Stimulated activated memory B cell treated with anti-CD40 and anti-IgM and Interleukin-4, amounts not matched to agents 10 μg/mL and 1 μg/mL and 100 μg/mL, for 72 hours (primary cell): ENCODE results near the gene LRRC31.

Experiments
- ATAC-seq: fragments of 150-1000 bp; cut with Tn5 transposase; 2 replicates; pipeline ENCODE4 v1.10.0; 2021
- H3K27ac Mint-ChIP-seq: one replicate; pipeline ENCODE4 v1.8.0; 2022; ENCODE audit warnings: mild to moderate bottlenecking, mixed read lengths
- H3K27me3 Mint-ChIP-seq: one replicate; pipeline ENCODE4 v1.8.0; 2022; ENCODE audit warnings: mixed read lengths
- H3K36me3 Mint-ChIP-seq: one replicate; pipeline ENCODE4 v1.8.0; 2022; ENCODE audit warnings: mixed read lengths
- H3K4me1 Mint-ChIP-seq: one replicate; pipeline ENCODE4 v1.8.0; 2022; ENCODE audit warnings: mixed read lengths
- H3K4me3 Mint-ChIP-seq: one replicate; pipeline ENCODE4 v1.8.0; 2022; ENCODE audit warnings: mild to moderate bottlenecking, moderate library complexity, mixed read lengths
- H3K9me3 Mint-ChIP-seq: one replicate; pipeline ENCODE4 v1.8.0; 2022; ENCODE audit warnings: mixed read lengths

The LRRC31 gene

GRCh38 chr3:169869484-169870220, at the start of gene LRRC31:
TSS of gene LRRC31 (minus strand) at chr3:169869935. CDS start at chr3:169869807, 128 bp downstream.
- H3K27ac Mint-ChIP-seq = peak within 1 kb of the TSS; percentile 28
- H3K4me1 Mint-ChIP-seq = peaks cover 31% of the 10 kb centered on the region
- no peaks in the 10 kb centered on the region for H3K36me3 Mint-ChIP-seq
- no peak within 1 kb of the TSS for H3K4me3 Mint-ChIP-seq
- H3K9me3 Mint-ChIP-seq = no peaks in the 10 kb centered on the region
- no peaks in the 10 kb centered on the region for H3K27me3 Mint-ChIP-seq
- ATAC-seq = no peak

- Mint-ChIP-seq H3K4me1 (no peaks in the 10 kb centered on the region), H3K9me3 (no peaks in the 10 kb centered on the region), H3K36me3 (no peaks in the 10 kb centered on the region), H3K27ac (no peak overlapping the region), H3K4me3 (no peak overlapping the region), H3K27me3 (no peaks in the 10 kb centered on the region)
- no peak for ATAC-seq
Observed at GRCh38 chr3:169914321-169914720, 44.6 kb upstream of the LRRC31 start.

- Mint-ChIP-seq H3K4me3 (no peak overlapping the region), H3K9me3 (no peaks in the 10 kb centered on the region), H3K27ac (no peak overlapping the region), H3K27me3 (no peaks in the 10 kb centered on the region), H3K36me3 (no peaks in the 10 kb centered on the region), H3K4me1 (no peaks in the 10 kb centered on the region)
- no peak for ATAC-seq
Observed at GRCh38 chr3:169913323-169913722, 43.6 kb upstream of the LRRC31 start.

GRCh38 chr3:169911272-169911671, 41.5 kb upstream of the LRRC31 start, which contains the start of gene SAMD7:
TSS of gene SAMD7 (plus strand) at chr3:169911572. CDS start at chr3:169919499, 7,927 bp downstream.
- Mint-ChIP-seq H3K4me3 (no peak within 1 kb of the TSS), H3K36me3 (no peaks in the 10 kb centered on the region), H3K9me3 (no peaks in the 10 kb centered on the region), H3K27me3 (no peaks in the 10 kb centered on the region), H3K27ac (no peak within 1 kb of the TSS), H3K4me1 (no peaks in the 10 kb centered on the region)
- ATAC-seq = no peak

GRCh38 chr3:169907944-169908343, 38.2 kb upstream of the LRRC31 start:
- H3K36me3 Mint-ChIP-seq = no peaks in the 10 kb centered on the region
- H3K27ac Mint-ChIP-seq = peak overlapping the region; percentile 24
- no peak overlapping the region for H3K4me3 Mint-ChIP-seq
- H3K4me1 Mint-ChIP-seq = no peaks in the 10 kb centered on the region
- H3K27me3 Mint-ChIP-seq = no peaks in the 10 kb centered on the region
- H3K9me3 Mint-ChIP-seq = no peaks in the 10 kb centered on the region
- ATAC-seq = no peak

- ATAC-seq = no peak
- Mint-ChIP-seq H3K27me3 (no peaks in the 10 kb centered on the region), H3K9me3 (no peaks in the 10 kb centered on the region), H3K27ac (no peak overlapping the region), H3K4me3 (no peak overlapping the region), H3K36me3 (no peaks in the 10 kb centered on the region), H3K4me1 (no peaks in the 10 kb centered on the region)
Observed at GRCh38 chr3:169907476-169907875, 37.7 kb upstream of the LRRC31 start.

- Mint-ChIP-seq H3K9me3 (peaks cover 3% of the 10 kb centered on the region), H3K36me3 (no peaks in the 10 kb centered on the region), H3K27me3 (no peaks in the 10 kb centered on the region), H3K27ac (no peak overlapping the region), H3K4me1 (no peaks in the 10 kb centered on the region), H3K4me3 (no peak overlapping the region)
- ATAC-seq = no peak
Observed at GRCh38 chr3:169905404-169905803, 35.7 kb upstream of the LRRC31 start.

GRCh38 chr3:169901453-169901852, 31.7 kb upstream of the LRRC31 start:
- Mint-ChIP-seq H3K9me3 (peaks cover 9% of the 10 kb centered on the region), H3K36me3 (no peaks in the 10 kb centered on the region), H3K4me3 (no peak overlapping the region), H3K27ac (no peak overlapping the region), H3K4me1 (no peaks in the 10 kb centered on the region), H3K27me3 (no peaks in the 10 kb centered on the region)
- no peak for ATAC-seq

GRCh38 chr3:169897284-169897683, 27.5 kb upstream of the LRRC31 start:
- Mint-ChIP-seq H3K4me1 (no peaks in the 10 kb centered on the region), H3K36me3 (no peaks in the 10 kb centered on the region), H3K9me3 (peaks cover 9% of the 10 kb centered on the region), H3K27me3 (no peaks in the 10 kb centered on the region), H3K27ac (no peak overlapping the region), H3K4me3 (no peak overlapping the region)
- no peak for ATAC-seq

- no peak overlapping the region for H3K4me3 Mint-ChIP-seq
- peaks cover 5% of the 10 kb centered on the region for H3K9me3 Mint-ChIP-seq
- no peaks in the 10 kb centered on the region for H3K27me3 Mint-ChIP-seq
- no peaks in the 10 kb centered on the region for H3K36me3 Mint-ChIP-seq
- no peak overlapping the region for H3K27ac Mint-ChIP-seq
- ATAC-seq = no peak
- H3K4me1 Mint-ChIP-seq = no peaks in the 10 kb centered on the region
Observed at GRCh38 chr3:169895072-169895471, 25.3 kb upstream of the LRRC31 start.

- H3K27me3 Mint-ChIP-seq = no peaks in the 10 kb centered on the region
- H3K36me3 Mint-ChIP-seq = no peaks in the 10 kb centered on the region
- H3K9me3 Mint-ChIP-seq = no peaks in the 10 kb centered on the region
- no peak for ATAC-seq
- no peak overlapping the region for H3K27ac Mint-ChIP-seq
- H3K4me1 Mint-ChIP-seq = no peaks in the 10 kb centered on the region
- no peak overlapping the region for H3K4me3 Mint-ChIP-seq
Observed at GRCh38 chr3:169894110-169894509, 24.4 kb upstream of the LRRC31 start.

GRCh38 chr3:169891886-169892285, 22.2 kb upstream of the LRRC31 start:
- Mint-ChIP-seq H3K27ac (no peak overlapping the region), H3K9me3 (no peaks in the 10 kb centered on the region), H3K27me3 (no peaks in the 10 kb centered on the region), H3K4me1 (peaks cover 1% of the 10 kb centered on the region), H3K36me3 (no peaks in the 10 kb centered on the region), H3K4me3 (no peak overlapping the region)
- ATAC-seq = no peak

GRCh38 chr3:169886671-169887070, 16.9 kb upstream of the LRRC31 start:
- H3K27ac Mint-ChIP-seq = peak overlapping the region; percentile 59
- ATAC-seq = no peak
- no peaks in the 10 kb centered on the region for H3K36me3 Mint-ChIP-seq
- peaks cover 12% of the 10 kb centered on the region for H3K4me1 Mint-ChIP-seq
- H3K9me3 Mint-ChIP-seq = no peaks in the 10 kb centered on the region
- no peaks in the 10 kb centered on the region for H3K27me3 Mint-ChIP-seq
- H3K4me3 Mint-ChIP-seq = no peak overlapping the region

- H3K4me3 Mint-ChIP-seq = no peak overlapping the region
- no peaks in the 10 kb centered on the region for H3K36me3 Mint-ChIP-seq
- no peak for ATAC-seq
- peaks cover 16% of the 10 kb centered on the region for H3K4me1 Mint-ChIP-seq
- no peaks in the 10 kb centered on the region for H3K27me3 Mint-ChIP-seq
- H3K9me3 Mint-ChIP-seq = no peaks in the 10 kb centered on the region
- no peak overlapping the region for H3K27ac Mint-ChIP-seq
Observed at GRCh38 chr3:169880576-169881250, 11.0 kb upstream of the LRRC31 start.

- Mint-ChIP-seq H3K27me3 (no peaks in the 10 kb centered on the region), H3K36me3 (no peaks in the 10 kb centered on the region), H3K9me3 (no peaks in the 10 kb centered on the region), H3K4me1 (peaks cover 16% of the 10 kb centered on the region), H3K4me3 (no peak overlapping the region), H3K27ac (no peak overlapping the region)
- no peak for ATAC-seq
Observed at GRCh38 chr3:169879845-169880575, 10.3 kb upstream of the LRRC31 start.
